Loucy (cell line): Measurements from ENCODE around the gene GAS6.

Experiments
- H2AFZ ChIP-seq: fragments of 200-600 bp; sonication (generic); 2 replicates; pipeline ENCODE4 v1.6.0; 2016; ENCODE audit warnings: antibody characterized with exemption, mild to moderate bottlenecking, low read length, moderate library complexity
- H3F3A ChIP-seq: fragments of 200-600 bp; 2 replicates; pipeline ENCODE4 v1.6.0; 2016; ENCODE audit warnings: antibody characterized with exemption, low read depth, mild to moderate bottlenecking
- H3K27me3 ChIP-seq: fragments of 200-600 bp; sonication (generic); 2 replicates; pipeline ENCODE4 v1.6.1; 2014; ENCODE audit warnings: low read length, mild to moderate bottlenecking; ENCODE audit not compliant: insufficient read depth, poor library complexity, severe bottlenecking
- H3K36me3 ChIP-seq: fragments of 200-600 bp; sonication (generic); 2 replicates; pipeline ENCODE4 v1.6.1; 2016; ENCODE audit warnings: low read length; ENCODE audit not compliant: insufficient read depth
- H3K4me1 ChIP-seq: fragments of 200-600 bp; sonication (generic); 2 replicates; pipeline ENCODE4 v1.5.1; 2014; ENCODE audit warnings: low read length, mild to moderate bottlenecking; ENCODE audit not compliant: insufficient read depth, poor library complexity, severe bottlenecking
- H3K4me2 ChIP-seq: fragments of 200-600 bp; sonication (generic); 2 replicates; pipeline ENCODE4 v1.6.0; 2014; ENCODE audit warnings: antibody characterized with exemption, low read length, low read depth, mild to moderate bottlenecking; ENCODE audit not compliant: poor library complexity, severe bottlenecking
- H3K4me3 ChIP-seq: fragments of 200-600 bp; sonication (generic); 2 replicates; pipeline ENCODE4 v1.5.1; 2014; ENCODE audit warnings: low read length, mild to moderate bottlenecking, mixed read lengths; ENCODE audit not compliant: poor library complexity, severe bottlenecking
- H3K79me2 ChIP-seq: fragments of 200-600 bp; sonication (generic); 2 replicates; pipeline ENCODE4 v1.6.1; 2014; ENCODE audit warnings: low read length; ENCODE audit not compliant: insufficient read depth
- H3K9ac ChIP-seq: fragments of 200-600 bp; sonication (generic); 2 replicates; pipeline ENCODE4 v1.6.0; 2014; ENCODE audit warnings: mild to moderate bottlenecking, low read depth, low read length, moderate library complexity; ENCODE audit not compliant: poor library complexity, severe bottlenecking
- H3K9me2 ChIP-seq: fragments of 200-600 bp; sonication (generic); replicated peaks from 2 replicates; pipeline ENCODE4 v1.6.1; 2016; ENCODE audit warnings: low read depth, low read length, mixed read lengths
- H3K9me3 ChIP-seq: fragments of 200-600 bp; sonication (generic); 2 replicates; pipeline ENCODE4 v1.6.1; 2014; ENCODE audit warnings: mild to moderate bottlenecking, antibody characterized with exemption, low read length, low read depth; ENCODE audit not compliant: insufficient read depth
- H4K20me1 ChIP-seq: fragments of 200-600 bp; sonication (generic); 2 replicates; pipeline ENCODE4 v1.6.0; 2014; ENCODE audit warnings: antibody characterized with exemption, low read length, mild to moderate bottlenecking; ENCODE audit not compliant: insufficient read depth, poor library complexity, severe bottlenecking
- CTCF ChIP-seq: fragments of 200-600 bp; sonication (generic); conservative IDR thresholded peaks from 2 replicates; pipeline ENCODE4 v1.5.1; 2014; ENCODE audit warnings: mild to moderate bottlenecking, antibody characterized with exemption, low read length
- EZH2phosphoT487 ChIP-seq: fragments of 200-600 bp; IDR thresholded peaks from 2 replicates; pipeline ENCODE4 v1.6.1; 2018; ENCODE audit warnings: antibody characterized with exemption, mild to moderate bottlenecking, moderate library complexity, borderline replicate concordance

Gene GAS6

GRCh38 chr13:113860051-113860664 is 3.7 kb downstream of the GAS6 start:
- Histone ChIP-seq H3F3A (no peaks in the 10 kb centered on the region), H3K4me3 (no peak overlapping the region), H3K9me2 (no peaks in the 10 kb centered on the region), H2AFZ (no peak overlapping the region), H3K79me2 (no peaks in the 10 kb centered on the region), H3K36me3 (no peaks in the 10 kb centered on the region), H3K4me1 (peaks cover 7% of the 10 kb centered on the region), H4K20me1 (no peaks in the 10 kb centered on the region), H3K27me3 (no peaks in the 10 kb centered on the region), H3K9me3 (no peaks in the 10 kb centered on the region), H3K4me2 (no peak overlapping the region), H3K9ac (no peak overlapping the region)
- TF ChIP-seq EZH2phosphoT487 = no peak
- TF ChIP-seq CTCF = no peak

- H3K9me3 ChIP-seq = no peaks in the 10 kb centered on the region
- H4K20me1 ChIP-seq = no peaks in the 10 kb centered on the region
- TF ChIP-seq CTCF = no peak
- TF ChIP-seq EZH2phosphoT487 = no peak
- H3K4me3 ChIP-seq = no peak overlapping the region
- no peak overlapping the region for H2AFZ ChIP-seq
- no peak overlapping the region for H3K4me2 ChIP-seq
- no peak overlapping the region for H3K9ac ChIP-seq
- no peaks in the 10 kb centered on the region for H3K36me3 ChIP-seq
- no peaks in the 10 kb centered on the region for H3K27me3 ChIP-seq
- H3K79me2 ChIP-seq = no peaks in the 10 kb centered on the region
- H3K4me1 ChIP-seq = peaks cover 14% of the 10 kb centered on the region
- no peaks in the 10 kb centered on the region for H3K9me2 ChIP-seq
- no peaks in the 10 kb centered on the region for H3F3A ChIP-seq
Observed at GRCh38 chr13:113859311-113860050, 4.4 kb downstream of the GAS6 start.

- Histone ChIP-seq H2AFZ (no peak overlapping the region), H3K4me1 (peaks cover 31% of the 10 kb centered on the region), H3K36me3 (no peaks in the 10 kb centered on the region), H3K4me3 (no peak overlapping the region), H3K79me2 (no peaks in the 10 kb centered on the region), H4K20me1 (no peaks in the 10 kb centered on the region), H3K9ac (no peak overlapping the region), H3K27me3 (no peaks in the 10 kb centered on the region), H3K9me2 (no peaks in the 10 kb centered on the region), H3K9me3 (no peaks in the 10 kb centered on the region), H3F3A (no peaks in the 10 kb centered on the region), H3K4me2 (no peak overlapping the region)
- TF ChIP-seq EZH2phosphoT487 (no peak), CTCF (no peak)
Observed at GRCh38 chr13:113857531-113858195, 6.2 kb downstream of the GAS6 start.
